Measurements from ENCODE around the gene TSBP1.

DNA sequence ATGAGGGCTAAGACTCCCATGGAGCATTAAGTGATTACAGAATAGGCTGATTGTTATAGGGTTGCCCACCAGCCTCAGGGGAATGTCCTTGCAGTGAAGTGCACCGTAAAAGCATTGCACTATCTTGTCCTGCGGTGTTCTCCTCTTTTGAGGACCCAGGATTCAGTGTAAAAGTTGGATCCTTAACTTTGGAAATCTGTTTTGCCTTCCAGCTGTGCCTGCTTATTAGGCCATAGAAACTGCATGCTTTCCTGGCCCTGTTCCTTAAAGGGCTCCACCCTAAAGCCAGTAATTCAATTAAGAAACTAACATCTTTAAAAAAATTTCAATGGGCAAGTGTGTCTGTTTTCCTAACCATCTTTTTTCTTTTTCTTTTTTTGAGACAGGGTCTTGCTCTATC, 122.4 kb downstream of the TSBP1 start:
- TF ChIP-seq, protein P1, sequence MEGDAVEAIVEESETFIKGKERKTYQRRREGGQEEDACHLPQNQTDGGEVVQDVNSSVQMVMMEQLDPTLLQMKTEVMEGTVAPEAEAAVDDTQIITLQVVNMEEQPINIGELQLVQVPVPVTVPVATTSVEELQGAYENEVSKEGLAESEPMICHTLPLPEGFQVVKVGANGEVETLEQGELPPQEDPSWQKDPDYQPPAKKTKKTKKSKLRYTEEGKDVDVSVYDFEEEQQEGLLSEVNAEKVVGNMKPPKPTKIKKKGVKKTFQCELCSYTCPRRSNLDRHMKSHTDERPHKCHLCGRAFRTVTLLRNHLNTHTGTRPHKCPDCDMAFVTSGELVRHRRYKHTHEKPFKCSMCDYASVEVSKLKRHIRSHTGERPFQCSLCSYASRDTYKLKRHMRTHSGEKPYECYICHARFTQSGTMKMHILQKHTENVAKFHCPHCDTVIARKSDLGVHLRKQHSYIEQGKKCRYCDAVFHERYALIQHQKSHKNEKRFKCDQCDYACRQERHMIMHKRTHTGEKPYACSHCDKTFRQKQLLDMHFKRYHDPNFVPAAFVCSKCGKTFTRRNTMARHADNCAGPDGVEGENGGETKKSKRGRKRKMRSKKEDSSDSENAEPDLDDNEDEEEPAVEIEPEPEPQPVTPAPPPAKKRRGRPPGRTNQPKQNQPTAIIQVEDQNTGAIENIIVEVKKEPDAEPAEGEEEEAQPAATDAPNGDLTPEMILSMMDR (IDR thresholded peaks at IDR 0.05; ENCODE audit: low read length) = no peak
- TF ChIP-seq EZH2phosphoT487 (IDR thresholded peaks at IDR 0.05; ENCODE audit: low read length) (no peak), EZH2 (optimal IDR thresholded peaks at IDR 0.05; ENCODE audit: low read depth, low read length) (no peak)
